ENCODE measurements around the gene ARHGAP33. TPM values are rescaled to one million over a fixed set of nuclear protein-coding genes. Genes with fewer than 3 reads are reported as not detected.
A peak's percentile ranks its signal among the peaks of the same experiment; 100 is the strongest.

The ARHGAP33 gene
- total RNA-seq, 3 donors from 2014 or later: 5.1 to 17.7 (median 12.8) TPM

GRCh38 chr19:35744430-35745327 lies 30.7 kb upstream of the ARHGAP33 start:
- DNase-seq (ENCODE audit: low spot score in 2 of 2): peak; percentile 95 to 96
- H3K27ac ChIP-seq: peak overlapping the region; percentile 100
- no peaks in the 10 kb centered on the region for H3K9me3 ChIP-seq
- intact Hi-C loops (cut with DNase I; ENCODE audit: low total_unique reads): no loop called here
- peaks cover 6 to 28% of the 10 kb centered on the region in 2 donors for H3K4me1 ChIP-seq
- no peaks in the 10 kb centered on the region for H3K27me3 ChIP-seq
- peak overlapping the region; percentile 89 to 98 (median 97) for H3K4me3 ChIP-seq
- TF ChIP-seq POLR2A (IDR thresholded peaks at IDR 0.05): no peak
- peak; percentile 19 to 23 (median 20) for TF ChIP-seq CTCF (IDR thresholded peaks at IDR 0.05)
- peak in 1 of 3 donors; percentile 81 for TF ChIP-seq POLR2AphosphoS5 (IDR thresholded peaks at IDR 0.05)
- no peaks in the 10 kb centered on the region for H3K36me3 ChIP-seq

GRCh38 chr19:35745328-35746086 lies 29.9 kb upstream of the ARHGAP33 start, which contains the start of the genes PSENEN and U2AF1L4:
Gene PSENEN, plus strand, starts transcription at chr19:35745651. Its CDS starts 280 bp downstream, at chr19:35745931.
Gene U2AF1L4, minus strand, starts transcription at chr19:35745418. Its CDS starts 27 bp downstream, at chr19:35745391.
- no peaks in the 10 kb centered on the region for H3K27me3 ChIP-seq
- H3K4me1 ChIP-seq: peaks cover 8 to 22% of the 10 kb centered on the region in 2 donors
- H3K9me3 ChIP-seq: no peaks in the 10 kb centered on the region
- H3K36me3 ChIP-seq: no peaks in the 10 kb centered on the region
- DNase-seq (ENCODE audit: low spot score in 2 of 2): peak; percentile 97 to 99
- H3K27ac ChIP-seq: peak within 1 kb of the TSS; percentile 100
- TF ChIP-seq CTCF (IDR thresholded peaks at IDR 0.05) (no peak), POLR2A (IDR thresholded peaks at IDR 0.05) (no peak), POLR2AphosphoS5 (IDR thresholded peaks at IDR 0.05) (peak in 2 of 3 donors; percentile 55 to 91)
- intact Hi-C loops (cut with DNase I; ENCODE audit: low total_unique reads): no loop called here
- peak within 1 kb of the TSS; percentile 89 to 98 (median 97) for H3K4me3 ChIP-seq

- intact Hi-C loops (cut with DNase I; ENCODE audit: low total_unique reads): no loop called here
- H3K36me3 ChIP-seq: no peaks in the 10 kb centered on the region
- H3K4me3 ChIP-seq: peak overlapping the region; percentile 89 to 98 (median 97)
- H3K9me3 ChIP-seq: no peaks in the 10 kb centered on the region
- DNase-seq (ENCODE audit: low spot score in 2 of 2): no peak
- no peak for TF ChIP-seq POLR2AphosphoS5 (IDR thresholded peaks at IDR 0.05)
- TF ChIP-seq POLR2A (IDR thresholded peaks at IDR 0.05): no peak
- no peak for TF ChIP-seq CTCF (IDR thresholded peaks at IDR 0.05)
- no peaks in the 10 kb centered on the region for H3K27me3 ChIP-seq
- H3K27ac ChIP-seq: peak overlapping the region; percentile 100
- peaks cover 3 to 22% of the 10 kb centered on the region in 2 donors for H3K4me1 ChIP-seq
Observed at GRCh38 chr19:35746087-35746462, 29.3 kb upstream of the ARHGAP33 start.

- H3K27me3 ChIP-seq: no peaks in the 10 kb centered on the region
- no peaks in the 10 kb centered on the region for H3K36me3 ChIP-seq
- H3K4me3 ChIP-seq: peak overlapping the region in 2 of 3 donors; percentile 97 to 98
- DNase-seq (ENCODE audit: low spot score in 2 of 2): no peak
- no peaks in the 10 kb centered on the region for H3K9me3 ChIP-seq
- H3K4me1 ChIP-seq: peaks cover 2 to 22% of the 10 kb centered on the region in 2 donors
- TF ChIP-seq POLR2AphosphoS5 (IDR thresholded peaks at IDR 0.05): no peak
- TF ChIP-seq POLR2A (IDR thresholded peaks at IDR 0.05): no peak
- TF ChIP-seq CTCF (IDR thresholded peaks at IDR 0.05): no peak
- peak overlapping the region in 1 of 2 donors; percentile 100 for H3K27ac ChIP-seq
- intact Hi-C loops (cut with DNase I; ENCODE audit: low total_unique reads): no loop called here
Observed at GRCh38 chr19:35746531-35746930, 28.8 kb upstream of the ARHGAP33 start.
